Fibroblast of lung (primary cell): ENCODE data around the gene MTX3.

Experiments
- EZH2 ChIP-seq: IDR thresholded peaks from 2 replicates; pipeline ENCODE4 v1.5.1; 2012; ENCODE audit warnings: low read length, control low read depth, mild to moderate bottlenecking; ENCODE audit errors: missing control alignments
- TF ChIP-seq, protein P1 (sequence below), 2 donors: IDR thresholded peaks in 1 of 2; conservative IDR thresholded peaks in 1 of 2; 1 replicate in 1 of 2; 2 replicates in 1 of 2; pipeline ENCODE4 v1.5.1; 2011 to 2012; ENCODE audit warnings: low read length in 2 of 2, control low read depth in 1 of 2, inconsistent platforms in 1 of 2, low read depth in 1 of 2, mild to moderate bottlenecking in 1 of 2

DNA sequence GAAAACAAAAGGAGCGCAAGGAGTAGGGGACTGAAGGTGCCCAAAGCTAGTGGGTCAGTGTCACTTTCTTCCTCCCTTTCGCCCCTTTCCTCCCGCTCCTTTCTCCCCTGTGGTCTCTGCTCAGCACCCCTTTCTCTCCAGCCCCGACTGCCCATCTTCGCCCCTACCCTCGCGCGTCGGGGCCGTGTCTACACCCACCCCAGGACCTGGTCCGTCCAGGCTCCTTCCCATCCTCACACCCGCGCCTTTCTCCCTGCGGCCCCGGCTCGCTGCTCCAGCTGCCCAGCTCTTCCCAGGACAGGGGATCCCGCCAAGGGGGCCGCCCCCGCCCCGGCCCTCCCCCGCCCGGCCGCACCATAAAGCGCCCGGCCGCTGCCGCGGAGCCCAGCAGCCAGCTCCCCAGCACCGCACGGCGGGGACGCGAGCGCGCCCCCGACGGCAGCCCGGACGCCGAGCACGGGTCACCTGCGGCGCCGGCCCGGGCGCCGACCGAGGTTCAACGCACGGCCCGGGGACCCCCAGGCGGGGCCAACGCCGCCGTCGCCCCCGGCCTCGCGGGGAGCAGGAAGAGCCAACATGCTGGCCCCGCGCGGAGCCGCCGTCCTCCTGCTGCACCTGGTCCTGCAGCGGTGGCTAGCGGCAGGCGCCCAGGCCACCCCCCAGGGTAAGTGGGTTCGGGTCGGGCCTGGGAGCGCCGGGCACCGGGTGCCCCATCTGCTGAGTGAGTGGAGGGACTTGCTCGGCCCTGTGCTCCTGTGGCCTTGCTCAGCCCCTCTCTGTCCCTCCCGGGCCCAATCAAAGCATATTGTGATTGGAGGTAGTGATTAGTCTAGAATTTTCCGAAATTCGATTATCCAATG lies 44.1 kb upstream of the MTX3 start, which contains the start of gene THBS4:
- TF ChIP-seq, protein P1, sequence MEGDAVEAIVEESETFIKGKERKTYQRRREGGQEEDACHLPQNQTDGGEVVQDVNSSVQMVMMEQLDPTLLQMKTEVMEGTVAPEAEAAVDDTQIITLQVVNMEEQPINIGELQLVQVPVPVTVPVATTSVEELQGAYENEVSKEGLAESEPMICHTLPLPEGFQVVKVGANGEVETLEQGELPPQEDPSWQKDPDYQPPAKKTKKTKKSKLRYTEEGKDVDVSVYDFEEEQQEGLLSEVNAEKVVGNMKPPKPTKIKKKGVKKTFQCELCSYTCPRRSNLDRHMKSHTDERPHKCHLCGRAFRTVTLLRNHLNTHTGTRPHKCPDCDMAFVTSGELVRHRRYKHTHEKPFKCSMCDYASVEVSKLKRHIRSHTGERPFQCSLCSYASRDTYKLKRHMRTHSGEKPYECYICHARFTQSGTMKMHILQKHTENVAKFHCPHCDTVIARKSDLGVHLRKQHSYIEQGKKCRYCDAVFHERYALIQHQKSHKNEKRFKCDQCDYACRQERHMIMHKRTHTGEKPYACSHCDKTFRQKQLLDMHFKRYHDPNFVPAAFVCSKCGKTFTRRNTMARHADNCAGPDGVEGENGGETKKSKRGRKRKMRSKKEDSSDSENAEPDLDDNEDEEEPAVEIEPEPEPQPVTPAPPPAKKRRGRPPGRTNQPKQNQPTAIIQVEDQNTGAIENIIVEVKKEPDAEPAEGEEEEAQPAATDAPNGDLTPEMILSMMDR (conservative IDR thresholded peaks at IDR 0.05 in 1 of 2, IDR thresholded peaks at IDR 0.05 in 1 of 2; ENCODE audit: low read depth in 1 of 2, low read length in 2 of 2) = no peak
- peak; percentile 90 for TF ChIP-seq EZH2
